ENCODE data around the gene RFX5. TPM values are rescaled to one million over a fixed set of nuclear protein-coding genes. Genes with fewer than 3 reads are reported as not detected.
A peak's percentile ranks its signal among the peaks of the same experiment; 100 is the strongest.

The RFX5 gene
- total RNA-seq, 2 experiments from 2014 or later = 55.6 to 55.7 TPM

GRCh38 chr1:151325646-151326429 lies 21.2 kb downstream of the RFX5 start:
- H3K36me3 Mint-ChIP-seq (ENCODE audit: low read depth) = peaks cover 23% of the 10 kb centered on the region
- ATAC-seq (no peak), DNase-seq (no peak)
- CTCF ChIA-PET = interaction anchor here (0.9 to 9.1 kb wide), 6 partner anchors 9 to 80 kb away, joined by 3 to 115 read pairs (median 5); no protein-coding TSS in a partner anchor
- peaks cover 36% of the 10 kb centered on the region for H3K4me1 Mint-ChIP-seq (ENCODE audit: low read depth)
- intact Hi-C loops (cut with micrococcal nuclease) = no loop called here
- peak overlapping the region; percentile 84 for H3K4me3 Mint-ChIP-seq
- no peaks in the 10 kb centered on the region for H3K9me3 Mint-ChIP-seq
- POLR2A ChIA-PET = interaction anchor here (0.6 to 11.7 kb wide), 5 partner anchors 10 to 30 kb away, joined by 3 to 120 read pairs (median 4); partner anchors contain the start of gene RFX5
- peak overlapping the region; percentile 96 for H3K27ac Mint-ChIP-seq
- no peak for TF ChIP-seq CTCF (IDR thresholded peaks at IDR 0.05)
- H3K27me3 Mint-ChIP-seq = no peaks in the 10 kb centered on the region

- intact Hi-C loops (cut with micrococcal nuclease) = no loop called here
- Mint-ChIP-seq H3K9me3 (no peaks in the 10 kb centered on the region), H3K4me1 (ENCODE audit: low read depth) (peaks cover 41% of the 10 kb centered on the region), H3K36me3 (ENCODE audit: low read depth) (peaks cover 29% of the 10 kb centered on the region), H3K4me3 (peak overlapping the region; percentile 84), H3K27ac (peak overlapping the region; percentile 96), H3K27me3 (no peaks in the 10 kb centered on the region)
- DNase-seq (no peak), ATAC-seq (no peak)
- CTCF ChIA-PET = interaction anchor here (1.1 to 9.1 kb wide), 4 partner anchors 14 to 73 kb away, joined by 4 to 115 read pairs (median 6); no protein-coding TSS in a partner anchor
- TF ChIP-seq CTCF (IDR thresholded peaks at IDR 0.05) = no peak
- POLR2A ChIA-PET = interaction anchor here (0.6 to 11.7 kb wide), 5 partner anchors 9 to 44 kb away, joined by 4 to 120 read pairs (median 5); partner anchors contain the start of gene ZNF687
These were observed 21.8 kb downstream of the RFX5 start for GRCh38 chr1:151325231-151325630.

GRCh38 chr1:151324390-151324930 lies 22.6 kb downstream of the RFX5 start:
- ChIA-PET CTCF (interaction anchor here (1.5 to 9.1 kb wide), 4 partner anchors 11 to 24 kb away, joined by 3 to 115 read pairs (median 8); no protein-coding TSS in a partner anchor), POLR2A (interaction anchor here (1.4 to 11.7 kb wide), 4 partner anchors 8 to 43 kb away, joined by 4 to 120 read pairs (median 6); partner anchors contain the start of gene ZNF687)
- intact Hi-C loops (cut with micrococcal nuclease) = no loop called here
- Mint-ChIP-seq H3K4me1 (ENCODE audit: low read depth) (peaks cover 43% of the 10 kb centered on the region), H3K27me3 (no peaks in the 10 kb centered on the region), H3K4me3 (no peak overlapping the region), H3K36me3 (ENCODE audit: low read depth) (peaks cover 33% of the 10 kb centered on the region), H3K27ac (no peak overlapping the region), H3K9me3 (no peaks in the 10 kb centered on the region)
- ATAC-seq (no peak), DNase-seq (no peak)
- TF ChIP-seq CTCF (IDR thresholded peaks at IDR 0.05) = no peak

GRCh38 chr1:151318975-151319374 lies 28.1 kb downstream of the RFX5 start:
- Mint-ChIP-seq H3K4me3 (no peak overlapping the region), H3K36me3 (ENCODE audit: low read depth) (peaks cover 24% of the 10 kb centered on the region), H3K27ac (no peak overlapping the region), H3K4me1 (ENCODE audit: low read depth) (peaks cover 20% of the 10 kb centered on the region), H3K27me3 (no peaks in the 10 kb centered on the region), H3K9me3 (no peaks in the 10 kb centered on the region)
- ATAC-seq = no peak
- DNase-seq = no peak
- CTCF ChIA-PET = interaction anchor here (4.4 kb wide), 1 partner anchor 22 kb away, joined by 25 read pairs; no protein-coding TSS in a partner anchor
- no peak for TF ChIP-seq CTCF (IDR thresholded peaks at IDR 0.05)
- intact Hi-C loops (cut with micrococcal nuclease) = no loop called here
- POLR2A ChIA-PET = interaction anchor here (11.7 kb wide), 1 partner anchor 9 kb away, joined by 120 read pairs; no protein-coding TSS in a partner anchor
